WERI-Rb-1 (cell line): Measurements from ENCODE around the gene AFF1.

Source experiments
- DNase-seq: peaks from one replicate; pipeline ENCODE4 v3.0.0-alpha.2; 2020
- H3K27ac ChIP-seq: fragments of 250-450 bp; sonication (Bioruptor Pico); 2 replicates; pipeline ENCODE4 v1.5.1; 2020; ENCODE audit warnings: mild to moderate bottlenecking, moderate library complexity
- H3K27me3 ChIP-seq: fragments of 250-450 bp; sonication (Bioruptor Pico); 2 replicates; pipeline ENCODE4 v1.5.1; 2021; ENCODE audit warnings: mild to moderate bottlenecking, low read depth, moderate library complexity; ENCODE audit not compliant: insufficient read depth, severe bottlenecking
- H3K36me3 ChIP-seq: fragments of 250-450 bp; sonication (Bioruptor Pico); 2 replicates; pipeline ENCODE4 v1.5.1; 2020; ENCODE audit warnings: mild to moderate bottlenecking, moderate library complexity
- H3K4me3 ChIP-seq: 2 replicates; pipeline ENCODE4 v1.5.1; 2011; ENCODE audit warnings: low read depth, mild to moderate bottlenecking, control low read depth, low read length
- H3K9me3 ChIP-seq: fragments of 250-450 bp; sonication (Bioruptor Pico); 2 replicates; pipeline ENCODE4 v1.5.1; 2021; ENCODE audit warnings: mild to moderate bottlenecking, moderate library complexity; ENCODE audit not compliant: severe bottlenecking
- TF ChIP-seq, protein P1 (sequence below): IDR thresholded peaks from 2 replicates; pipeline ENCODE4 v1.5.1; 2011; ENCODE audit warnings: low read depth, mild to moderate bottlenecking, control low read depth, inconsistent platforms, low read length

AFF1 gene

DNA sequence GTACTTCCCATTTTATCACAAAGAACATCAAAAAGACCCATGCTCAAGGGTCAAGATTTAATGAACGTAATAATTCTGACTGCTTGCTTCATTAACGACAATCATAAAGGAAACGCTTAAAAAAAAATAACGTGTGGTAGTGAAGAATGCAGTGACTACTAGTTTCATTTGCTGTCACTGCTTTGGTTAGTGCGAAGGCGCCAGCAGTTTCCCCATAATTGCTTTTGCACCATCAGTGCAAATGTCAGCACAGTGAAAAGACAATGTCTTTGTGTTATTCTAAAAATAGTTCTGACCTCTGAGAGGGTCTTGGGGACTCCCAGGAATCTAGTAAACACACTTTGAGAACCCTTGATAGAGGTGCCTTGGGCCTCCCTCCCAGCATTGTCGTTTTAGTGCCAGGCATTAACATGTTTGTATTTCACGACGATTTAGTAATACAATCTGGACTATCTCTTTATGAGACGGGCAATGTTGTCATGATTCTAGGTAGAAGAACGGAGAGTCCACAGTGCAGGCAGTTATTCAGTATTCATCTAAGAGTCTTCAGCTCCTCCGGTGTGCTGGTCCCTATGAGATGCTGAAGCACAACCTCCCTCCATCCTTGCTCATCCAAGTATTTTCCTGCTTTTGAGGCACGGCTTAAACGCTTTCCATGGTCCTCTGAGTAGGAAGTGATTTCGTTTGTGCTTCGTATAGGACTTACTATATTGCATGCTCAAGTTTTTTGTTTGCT is 71.0 kb downstream of the AFF1 start:
- no peaks in the 10 kb centered on the region for H3K27me3 ChIP-seq
- TF ChIP-seq, protein P1, sequence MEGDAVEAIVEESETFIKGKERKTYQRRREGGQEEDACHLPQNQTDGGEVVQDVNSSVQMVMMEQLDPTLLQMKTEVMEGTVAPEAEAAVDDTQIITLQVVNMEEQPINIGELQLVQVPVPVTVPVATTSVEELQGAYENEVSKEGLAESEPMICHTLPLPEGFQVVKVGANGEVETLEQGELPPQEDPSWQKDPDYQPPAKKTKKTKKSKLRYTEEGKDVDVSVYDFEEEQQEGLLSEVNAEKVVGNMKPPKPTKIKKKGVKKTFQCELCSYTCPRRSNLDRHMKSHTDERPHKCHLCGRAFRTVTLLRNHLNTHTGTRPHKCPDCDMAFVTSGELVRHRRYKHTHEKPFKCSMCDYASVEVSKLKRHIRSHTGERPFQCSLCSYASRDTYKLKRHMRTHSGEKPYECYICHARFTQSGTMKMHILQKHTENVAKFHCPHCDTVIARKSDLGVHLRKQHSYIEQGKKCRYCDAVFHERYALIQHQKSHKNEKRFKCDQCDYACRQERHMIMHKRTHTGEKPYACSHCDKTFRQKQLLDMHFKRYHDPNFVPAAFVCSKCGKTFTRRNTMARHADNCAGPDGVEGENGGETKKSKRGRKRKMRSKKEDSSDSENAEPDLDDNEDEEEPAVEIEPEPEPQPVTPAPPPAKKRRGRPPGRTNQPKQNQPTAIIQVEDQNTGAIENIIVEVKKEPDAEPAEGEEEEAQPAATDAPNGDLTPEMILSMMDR: no peak
- no peaks in the 10 kb centered on the region for H3K9me3 ChIP-seq
- peak; percentile 20 for DNase-seq
- H3K4me3 ChIP-seq: peak overlapping the region; percentile 99
- no peaks in the 10 kb centered on the region; the same call in 1 of the 2 replicates for H3K36me3 ChIP-seq
- peak overlapping the region; percentile 99 for H3K27ac ChIP-seq

DNA sequence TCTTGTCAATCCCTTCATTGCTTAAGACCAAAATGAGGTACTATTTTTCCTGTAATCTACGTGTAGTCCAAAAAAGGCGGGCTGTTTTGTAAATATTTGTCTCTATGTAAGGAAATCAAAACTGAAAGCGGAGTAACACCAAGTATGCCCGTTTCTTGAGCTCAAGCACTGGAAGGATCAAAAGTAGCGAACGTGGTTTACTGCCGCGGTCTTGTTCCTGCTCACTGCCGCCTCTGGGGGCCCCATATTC is 71.5 kb downstream of the AFF1 start:
- DNase-seq: no peak
- TF ChIP-seq, protein P1: no peak
- H3K4me3 ChIP-seq: peak overlapping the region; percentile 99
- no peaks in the 10 kb centered on the region for H3K27me3 ChIP-seq
- peak overlapping the region; percentile 99 for H3K27ac ChIP-seq
- no peaks in the 10 kb centered on the region for H3K9me3 ChIP-seq
- no peaks in the 10 kb centered on the region; the same call in 1 of the 2 replicates for H3K36me3 ChIP-seq

DNA sequence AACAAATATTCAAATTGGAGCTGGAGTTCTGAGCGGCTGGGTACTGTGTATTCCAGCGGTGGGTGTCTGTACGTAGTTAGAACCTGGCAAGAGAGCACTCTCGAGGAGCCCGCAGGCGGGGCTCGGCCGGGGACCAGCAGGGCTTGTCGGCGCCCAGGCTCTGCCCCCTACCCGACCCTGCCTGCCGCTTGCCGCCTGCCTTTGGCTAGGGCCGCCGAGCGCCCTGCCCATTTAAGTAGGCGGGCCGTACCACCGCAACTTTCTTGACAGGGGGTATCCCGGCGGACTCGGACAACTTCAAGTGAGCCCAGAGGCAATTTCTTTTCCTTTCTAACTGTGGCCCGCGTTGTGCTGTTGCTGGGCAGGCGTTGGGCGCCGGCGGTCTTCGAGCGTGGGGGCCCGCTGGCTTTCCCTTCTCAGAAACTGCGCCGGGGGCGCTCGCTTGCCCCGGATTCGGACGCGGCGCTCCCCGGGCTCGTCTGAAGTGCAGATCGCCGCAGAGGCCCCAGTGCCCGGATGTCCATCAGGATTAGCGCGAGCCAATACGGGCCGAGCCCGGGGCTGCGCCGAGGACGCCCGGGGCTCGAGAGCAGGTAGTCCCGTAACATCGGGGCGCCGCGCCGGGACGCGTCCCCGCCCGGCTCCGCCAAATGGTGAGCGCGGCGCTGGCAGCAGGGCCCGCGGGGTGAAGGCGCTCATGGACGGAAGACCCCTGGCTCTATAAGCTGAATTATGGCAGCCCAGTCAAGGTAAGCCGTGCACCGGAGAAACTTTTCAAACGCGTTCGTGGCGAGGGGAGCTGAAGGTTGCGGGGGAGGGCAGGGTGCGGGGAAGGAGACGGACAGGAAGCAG is 72.1 kb downstream of the AFF1 start:
- Histone ChIP-seq H3K4me3 (peak overlapping the region; percentile 99), H3K9me3 (no peaks in the 10 kb centered on the region), H3K27me3 (no peaks in the 10 kb centered on the region), H3K27ac (peak overlapping the region; percentile 99), H3K36me3 (no peaks in the 10 kb centered on the region; the same call in 1 of the 2 replicates)
- DNase-seq: peak; percentile 94
- TF ChIP-seq, protein P1: no peak

DNA sequence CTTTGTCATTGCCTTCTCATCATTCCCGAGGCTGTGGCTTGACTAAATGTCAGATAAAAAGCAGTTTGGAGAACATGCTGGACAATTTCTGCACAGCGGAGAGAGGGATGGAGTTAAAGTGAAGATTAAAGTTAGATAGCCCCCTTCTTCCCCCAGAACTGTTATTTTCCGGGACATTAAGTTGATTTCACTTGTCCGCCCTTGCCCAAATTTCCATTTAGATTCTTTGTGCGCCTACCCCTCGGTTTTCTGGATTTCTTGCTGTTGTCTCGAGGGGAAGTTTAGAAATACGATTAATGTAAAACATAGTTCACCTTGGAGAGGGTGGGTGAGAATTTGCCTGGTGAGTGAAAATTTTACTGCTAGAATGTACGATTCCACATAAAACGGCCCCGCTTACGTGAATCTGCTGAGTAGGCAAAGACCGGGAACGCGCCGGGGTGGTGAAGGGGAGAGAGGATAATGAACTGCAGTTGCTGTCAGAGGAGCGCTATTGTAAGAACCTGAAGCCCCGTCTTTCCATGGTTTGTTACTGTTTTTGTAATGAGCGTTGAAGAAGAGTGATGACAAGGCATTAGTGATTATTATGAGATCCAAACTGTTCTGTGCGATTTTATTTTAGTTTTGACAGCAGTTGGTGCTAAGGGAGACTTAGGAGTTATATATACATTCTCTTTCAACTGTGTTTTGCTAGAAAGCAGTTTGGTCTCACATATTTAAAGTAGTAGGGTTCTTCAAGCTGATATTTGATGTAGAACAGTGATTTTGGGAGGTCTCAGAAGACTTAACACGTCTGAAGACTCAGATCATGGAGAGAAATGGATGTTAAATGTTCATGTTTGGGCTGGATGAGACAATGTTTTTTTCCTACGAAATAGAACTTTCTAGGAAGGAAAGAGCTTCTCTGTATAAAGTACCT is 73.0 kb downstream of the AFF1 start:
- TF ChIP-seq, protein P1: no peak
- no peaks in the 10 kb centered on the region; the same call in 1 of the 2 replicates for H3K36me3 ChIP-seq
- DNase-seq: peak; percentile 52
- H3K9me3 ChIP-seq: no peaks in the 10 kb centered on the region
- peak overlapping the region; percentile 99 for H3K27ac ChIP-seq
- H3K27me3 ChIP-seq: no peaks in the 10 kb centered on the region
- H3K4me3 ChIP-seq: peak overlapping the region; percentile 99

DNA sequence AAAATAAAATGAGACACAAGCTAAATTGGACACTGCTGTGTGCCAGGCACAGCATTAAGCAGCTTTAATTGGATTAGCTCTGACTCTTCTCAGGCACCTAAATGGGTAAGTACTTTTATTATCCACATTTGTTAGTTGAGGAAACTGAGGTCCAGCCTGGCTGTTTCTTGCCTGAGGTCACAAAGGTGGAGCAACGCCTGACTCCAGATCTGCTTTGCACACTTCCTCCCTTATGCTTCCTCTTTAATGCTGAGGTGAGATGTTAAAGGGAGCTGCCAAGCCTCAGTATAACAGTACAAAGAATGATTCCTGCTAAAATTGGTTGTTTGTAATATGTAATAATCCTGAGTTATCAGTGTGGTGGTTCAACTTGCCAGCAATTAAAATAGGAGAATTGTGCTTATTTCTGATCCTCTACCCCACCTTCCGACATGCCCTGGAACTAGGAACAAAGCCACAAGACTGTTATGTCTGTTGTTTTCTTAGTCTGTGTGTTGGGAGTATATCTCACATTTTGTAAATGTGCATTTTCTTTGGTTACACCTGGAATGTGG is 74.4 kb downstream of the AFF1 start:
- H3K4me3 ChIP-seq: peak overlapping the region; percentile 99
- DNase-seq: no peak
- no peaks in the 10 kb centered on the region; the same call in 1 of the 2 replicates for H3K36me3 ChIP-seq
- H3K27me3 ChIP-seq: no peaks in the 10 kb centered on the region
- H3K27ac ChIP-seq: peak overlapping the region; percentile 13
- H3K9me3 ChIP-seq: no peaks in the 10 kb centered on the region
- TF ChIP-seq, protein P1: no peak
